HepG2 (cell line): ENCODE measurements around the gene TRIM4. TPM values are rescaled to one million over a fixed set of nuclear protein-coding genes. Genes with fewer than 3 reads are reported as not detected.

Experiments
- ARID5B ChIP-seq: IDR thresholded peaks from 2 replicates; pipeline ENCODE4 v1.4.0; 2020; ENCODE audit warnings: mild to moderate bottlenecking, missing genetic modification reagents
- CREB3 ChIP-seq: sonication (generic); formaldehyde crosslinking; IDR thresholded peaks from 2 replicates; pipeline ENCODE4 v1.5.0; 2020; ENCODE audit warnings: missing genetic modification reagents
- DBP ChIP-seq: sonication (generic); formaldehyde crosslinking; IDR thresholded peaks from 2 replicates; pipeline ENCODE4 v1.4.0; 2020; ENCODE audit warnings: missing genetic modification reagents; ENCODE audit errors: not compliant biosample characterization
- NR2F6 ChIP-seq, 2 experiments: IDR thresholded peaks; 2 replicates each; pipeline ENCODE4 v1.6.1; 2016; ENCODE audit warnings: antibody characterized with exemption in 1 of 2, mild to moderate bottlenecking in 1 of 2
- RBM22 ChIP-seq: fragments of 200-400 bp; formaldehyde crosslinking; optimal IDR thresholded peaks from 2 replicates; pipeline ENCODE3; 2017; ENCODE audit warnings: mild to moderate bottlenecking, low read length, moderate library complexity
- SIN3B ChIP-seq: fragments of 150-350 bp; IDR thresholded peaks from 2 replicates; pipeline ENCODE4 v1.6.1; 2014; ENCODE audit warnings: low read length
- SNAPC4 ChIP-seq: sonication (generic); formaldehyde crosslinking; IDR thresholded peaks from 2 replicates; pipeline ENCODE4 v1.4.0; 2020; ENCODE audit warnings: mild to moderate bottlenecking, missing genetic modification reagents
- ZC3H4 ChIP-seq: sonication (generic); formaldehyde crosslinking; IDR thresholded peaks from 2 replicates; pipeline ENCODE4 v1.4.0; 2020; ENCODE audit warnings: missing genetic modification reagents, borderline replicate concordance
- ZNF44 ChIP-seq: sonication (generic); formaldehyde crosslinking; IDR thresholded peaks from 2 replicates; pipeline ENCODE4 v1.5.1; 2020; ENCODE audit warnings: mild to moderate bottlenecking, missing genetic modification reagents
- ZNF549 ChIP-seq: sonication (generic); formaldehyde crosslinking; IDR thresholded peaks from 2 replicates; pipeline ENCODE4 v1.5.0; 2020; ENCODE audit warnings: missing genetic modification reagents
- ZNF703 ChIP-seq: sonication (generic); formaldehyde crosslinking; IDR thresholded peaks from 2 replicates; pipeline ENCODE4 v1.5.1; 2020; ENCODE audit warnings: missing genetic modification reagents, mild to moderate bottlenecking, moderate library complexity, borderline replicate concordance
- polyA plus RNA-seq, 8 experiments: library from polyadenylated mRNA; depleted of rRNA in 3 of 8; stranded (reverse) in 7 of 8; unstranded in 1 of 8; fragments of >200 nt; fragmentation: Illumina TruSeq in 4 of 8; extraction: Trizol in 4 of 8; gene quantifications; 2 replicates each; pipeline versions ENCODE4 v1.2.1 to v1.2.3, GENCODE V29; 2011 to 2016; ENCODE audit warnings: low read depth in 4 of 8, missing spikeins in 1 of 8, mixed read lengths in 1 of 8; ENCODE audit not compliant: insufficient read depth in 1 of 8
- total RNA-seq, 5 experiments: library from RNA; depleted of rRNA; stranded (reverse); fragments of >200 nt; fragmentation: Illumina TruSeq; extraction: Trizol; gene quantifications; 2 replicates each; pipeline ENCODE4 v1.2.3, GENCODE V29; 2016; ENCODE audit warnings: low read depth in 1 of 5
- TF ChIP-seq, protein P1 (sequence below): sonication (generic); formaldehyde crosslinking; conservative IDR thresholded peaks from 2 replicates; pipeline ENCODE4 v1.8.1; 2023; ENCODE audit warnings: missing genetic modification reagents
- TF ChIP-seq, protein P2 (sequence below): sonication (generic); formaldehyde crosslinking; IDR thresholded peaks from 2 replicates; pipeline ENCODE4 v1.5.1; 2020; ENCODE audit warnings: missing genetic modification reagents, mild to moderate bottlenecking, borderline replicate concordance

TRIM4 gene
- total and polyA plus RNA-seq, 2 of the 13 experiments (the other 11 are each of a cell fraction or from before 2014, with no cell fraction given): 17.6 to 21.7 TPM

GRCh38 chr7:99899830-99900519 is 19.4 kb downstream of the TRIM4 start (continued):
- TF ChIP-seq SNAPC4 (CRISPR knock-in tag) (no peak), NR2F6 (IDR thresholded peaks at IDR 0.05) (no peak), NR2F6 (CRISPR knock-in tag; IDR thresholded peaks at IDR 0.05) (no peak), ZC3H4 (CRISPR knock-in tag) (no peak), ZNF703 (CRISPR knock-in tag) (no peak), RBM22 (peak; percentile 55), ZNF549 (CRISPR knock-in tag) (no peak), DBP (CRISPR knock-in tag) (no peak), SIN3B (no peak), ARID5B (CRISPR knock-in tag) (no peak), CREB3 (CRISPR knock-in tag) (no peak), ZNF44 (CRISPR knock-in tag) (no peak)
- TF ChIP-seq, protein P1, sequence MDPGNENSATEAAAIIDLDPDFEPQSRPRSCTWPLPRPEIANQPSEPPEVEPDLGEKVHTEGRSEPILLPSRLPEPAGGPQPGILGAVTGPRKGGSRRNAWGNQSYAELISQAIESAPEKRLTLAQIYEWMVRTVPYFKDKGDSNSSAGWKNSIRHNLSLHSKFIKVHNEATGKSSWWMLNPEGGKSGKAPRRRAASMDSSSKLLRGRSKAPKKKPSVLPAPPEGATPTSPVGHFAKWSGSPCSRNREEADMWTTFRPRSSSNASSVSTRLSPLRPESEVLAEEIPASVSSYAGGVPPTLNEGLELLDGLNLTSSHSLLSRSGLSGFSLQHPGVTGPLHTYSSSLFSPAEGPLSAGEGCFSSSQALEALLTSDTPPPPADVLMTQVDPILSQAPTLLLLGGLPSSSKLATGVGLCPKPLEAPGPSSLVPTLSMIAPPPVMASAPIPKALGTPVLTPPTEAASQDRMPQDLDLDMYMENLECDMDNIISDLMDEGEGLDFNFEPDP: no peak
- TF ChIP-seq, protein P2, sequence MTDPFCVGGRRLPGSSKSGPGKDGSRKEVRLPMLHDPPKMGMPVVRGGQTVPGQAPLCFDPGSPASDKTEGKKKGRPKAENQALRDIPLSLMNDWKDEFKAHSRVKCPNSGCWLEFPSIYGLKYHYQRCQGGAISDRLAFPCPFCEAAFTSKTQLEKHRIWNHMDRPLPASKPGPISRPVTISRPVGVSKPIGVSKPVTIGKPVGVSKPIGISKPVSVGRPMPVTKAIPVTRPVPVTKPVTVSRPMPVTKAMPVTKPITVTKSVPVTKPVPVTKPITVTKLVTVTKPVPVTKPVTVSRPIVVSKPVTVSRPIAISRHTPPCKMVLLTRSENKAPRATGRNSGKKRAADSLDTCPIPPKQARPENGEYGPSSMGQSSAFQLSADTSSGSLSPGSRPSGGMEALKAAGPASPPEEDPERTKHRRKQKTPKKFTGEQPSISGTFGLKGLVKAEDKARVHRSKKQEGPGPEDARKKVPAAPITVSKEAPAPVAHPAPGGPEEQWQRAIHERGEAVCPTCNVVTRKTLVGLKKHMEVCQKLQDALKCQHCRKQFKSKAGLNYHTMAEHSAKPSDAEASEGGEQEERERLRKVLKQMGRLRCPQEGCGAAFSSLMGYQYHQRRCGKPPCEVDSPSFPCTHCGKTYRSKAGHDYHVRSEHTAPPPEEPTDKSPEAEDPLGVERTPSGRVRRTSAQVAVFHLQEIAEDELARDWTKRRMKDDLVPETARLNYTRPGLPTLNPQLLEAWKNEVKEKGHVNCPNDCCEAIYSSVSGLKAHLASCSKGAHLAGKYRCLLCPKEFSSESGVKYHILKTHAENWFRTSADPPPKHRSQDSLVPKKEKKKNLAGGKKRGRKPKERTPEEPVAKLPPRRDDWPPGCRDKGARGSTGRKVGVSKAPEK (CRISPR knock-in tag): no peak
